Stimulated activated CD4-positive, alpha-beta T cell treated with anti-CD3 and anti-CD28 coated beads, Interleukin-12 subunit alpha, Interleukin-12 subunit beta, amount 100 ng/mL, for 4 hours (primary cell): ENCODE data around the gene CAVIN1.
A peak's percentile ranks its signal among the peaks of the same experiment; 100 is the strongest.
"Not testable (repeated sequence)": the region's sequence is repeated elsewhere in the genome, so short reads cannot be mapped to it uniquely, and the experiment has no call there.

Experiments used
- DNase-seq: peaks from one replicate; pipeline ENCODE4 v3.0.0-alpha.2; 2020

The CAVIN1 gene

GRCh38 chr17:42422958-42423712 lies at the start of gene CAVIN1:
Gene CAVIN1, minus strand, starts transcription at chr17:42423256. Its CDS starts 159 bp downstream, at chr17:42423097.
- DNase-seq: peak; percentile 23

- no peak for DNase-seq
These were observed 44.8 kb upstream of the CAVIN1 start for GRCh38 chr17:42467889-42468288.

GRCh38 chr17:42463976-42464400 lies 40.9 kb upstream of the CAVIN1 start:
- no peak for DNase-seq

- no peak for DNase-seq
These were observed 37.3 kb upstream of the CAVIN1 start for GRCh38 chr17:42460371-42460770.

GRCh38 chr17:42459801-42460281 lies 36.8 kb upstream of the CAVIN1 start:
- no peak for DNase-seq

GRCh38 chr17:42459256-42459800 lies 36.3 kb upstream of the CAVIN1 start:
- DNase-seq: peak; percentile 11

GRCh38 chr17:42458497-42459255 lies 35.6 kb upstream of the CAVIN1 start, which contains the start of gene ATP6V0A1:
Gene ATP6V0A1, plus strand, starts transcription at chr17:42458878. Its CDS starts 2,017 bp downstream, at chr17:42460895.
- peak; percentile 88 for DNase-seq

GRCh38 chr17:42457107-42457792 lies 34.2 kb upstream of the CAVIN1 start:
- no peak for DNase-seq

GRCh38 chr17:42456223-42457106 lies 33.4 kb upstream of the CAVIN1 start:
- DNase-seq: no peak

- not testable (repeated sequence) for DNase-seq
These were observed 31.9 kb upstream of the CAVIN1 start for GRCh38 chr17:42454987-42455386.

GRCh38 chr17:42453439-42453838 lies 30.4 kb upstream of the CAVIN1 start:
- no peak for DNase-seq

GRCh38 chr17:42451270-42451669 lies 28.2 kb upstream of the CAVIN1 start:
- not testable (repeated sequence) for DNase-seq

- DNase-seq: not testable (repeated sequence)
These were observed 26.8 kb upstream of the CAVIN1 start for GRCh38 chr17:42449838-42450237.

- DNase-seq: not testable (repeated sequence)
These were observed 26.1 kb upstream of the CAVIN1 start for GRCh38 chr17:42449176-42449575.

- DNase-seq: no peak
These were observed 19.1 kb upstream of the CAVIN1 start for GRCh38 chr17:42442196-42442565.

GRCh38 chr17:42441371-42442195 lies 18.5 kb upstream of the CAVIN1 start:
- DNase-seq: no peak

GRCh38 chr17:42438600-42439567 lies 15.8 kb upstream of the CAVIN1 start:
- peak; percentile 36 for DNase-seq

- DNase-seq: no peak
These were observed 13.3 kb upstream of the CAVIN1 start for GRCh38 chr17:42436391-42436790.

- DNase-seq: no peak
These were observed 8.7 kb upstream of the CAVIN1 start for GRCh38 chr17:42431758-42432161.
